ES-I3 (cell line): ENCODE results near the gene ABCB8.
"Not testable (repeated sequence)": the region's sequence is repeated elsewhere in the genome, so short reads cannot be mapped to it uniquely, and the experiment has no call there.

Source experiments
- H3K36me3 ChIP-seq: 2 replicates; pipeline ENCODE4 v1.6.1; 2013; ENCODE audit warnings: mild to moderate bottlenecking, low read length, control low read depth, moderate library complexity; ENCODE audit not compliant: insufficient read depth
- H3K4me1 ChIP-seq: 2 replicates; pipeline ENCODE4 v1.6.1; 2013; ENCODE audit warnings: mild to moderate bottlenecking, control low read depth, low read length; ENCODE audit not compliant: insufficient read depth
- H3K9ac ChIP-seq: 2 replicates; pipeline ENCODE4 v1.6.1; 2013; ENCODE audit warnings: low read depth, mild to moderate bottlenecking, low read length, moderate library complexity
- H3K9me3 ChIP-seq: 2 replicates; pipeline ENCODE4 v1.6.1; 2013; ENCODE audit warnings: mild to moderate bottlenecking, low read length, moderate library complexity; ENCODE audit not compliant: control insufficient read depth, insufficient read depth

Gene ABCB8

DNA sequence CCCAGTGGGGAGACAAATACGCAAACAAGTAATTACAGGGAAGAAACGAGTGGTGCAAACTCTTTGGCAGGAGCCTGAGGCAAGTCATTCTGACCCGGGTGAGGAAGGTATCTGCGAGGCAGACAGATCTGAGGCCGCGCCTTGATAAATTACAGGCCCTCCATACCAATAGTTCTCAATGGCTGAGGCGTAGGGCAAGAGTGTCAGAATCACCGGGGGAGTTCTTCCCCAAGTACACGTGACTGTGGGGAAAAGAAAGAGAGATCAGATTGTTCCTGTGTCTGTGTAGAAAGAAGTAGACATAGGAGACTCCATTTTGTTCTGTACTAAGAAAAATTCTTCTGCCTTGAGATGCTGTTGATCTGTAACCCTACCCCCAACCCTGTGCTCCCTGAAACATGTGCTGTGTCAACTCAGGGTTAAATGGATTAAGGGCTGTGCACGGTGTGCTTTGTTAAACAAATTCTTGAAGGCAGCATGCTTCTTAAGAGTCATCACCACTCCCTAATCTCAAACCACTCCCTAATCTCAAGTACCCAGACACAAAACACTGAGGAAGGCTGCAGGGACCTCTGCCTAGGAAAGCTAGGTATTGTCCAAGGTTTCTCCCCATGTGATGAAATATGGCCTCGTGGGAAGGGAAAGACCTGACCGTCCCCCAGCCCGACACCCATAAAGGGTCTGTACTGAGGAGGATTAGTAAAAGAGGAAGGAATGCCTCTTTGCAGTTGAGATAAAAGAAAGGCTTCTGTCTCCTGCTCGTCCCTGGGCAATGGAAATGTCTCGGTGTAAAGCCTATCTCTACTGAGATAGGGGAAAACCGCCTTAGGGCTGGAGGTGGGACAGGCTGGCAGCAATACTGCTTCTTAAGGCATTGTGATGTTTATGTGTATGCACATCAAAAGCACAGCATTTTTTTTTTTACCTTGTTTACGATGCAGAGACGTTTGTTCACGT, 1.2 kb upstream of the ABCB8 start:
- peak overlapping the region; percentile 80; the same call in 1 of the 2 replicates for H3K9ac ChIP-seq
- H3K9me3 ChIP-seq, H3K4me1 ChIP-seq, H3K36me3 ChIP-seq: not testable (repeated sequence)

DNA sequence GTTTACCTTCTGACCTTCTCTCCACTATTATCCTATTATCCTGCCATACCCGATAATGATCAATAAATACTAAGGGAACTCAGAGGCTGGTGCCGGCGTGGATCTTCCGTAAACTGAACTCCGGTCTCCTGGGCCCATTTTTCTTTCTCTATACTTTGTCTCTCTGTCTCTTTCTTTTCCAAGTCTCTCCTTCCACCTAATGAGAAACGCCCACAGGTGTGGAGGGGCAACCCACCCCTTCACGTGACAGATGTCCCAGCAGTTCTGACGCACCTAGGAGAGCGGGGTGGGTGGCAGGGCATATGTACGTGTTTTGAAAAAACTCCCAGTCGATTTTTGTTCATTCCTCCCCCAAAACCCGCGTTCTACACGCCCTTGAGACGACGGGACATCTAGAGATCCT, 521 bp upstream of the ABCB8 start:
- peak overlapping the region; percentile 80; the same call in 1 of the 2 replicates for H3K9ac ChIP-seq
- H3K4me1 ChIP-seq, H3K36me3 ChIP-seq, H3K9me3 ChIP-seq: not testable (repeated sequence)

DNA sequence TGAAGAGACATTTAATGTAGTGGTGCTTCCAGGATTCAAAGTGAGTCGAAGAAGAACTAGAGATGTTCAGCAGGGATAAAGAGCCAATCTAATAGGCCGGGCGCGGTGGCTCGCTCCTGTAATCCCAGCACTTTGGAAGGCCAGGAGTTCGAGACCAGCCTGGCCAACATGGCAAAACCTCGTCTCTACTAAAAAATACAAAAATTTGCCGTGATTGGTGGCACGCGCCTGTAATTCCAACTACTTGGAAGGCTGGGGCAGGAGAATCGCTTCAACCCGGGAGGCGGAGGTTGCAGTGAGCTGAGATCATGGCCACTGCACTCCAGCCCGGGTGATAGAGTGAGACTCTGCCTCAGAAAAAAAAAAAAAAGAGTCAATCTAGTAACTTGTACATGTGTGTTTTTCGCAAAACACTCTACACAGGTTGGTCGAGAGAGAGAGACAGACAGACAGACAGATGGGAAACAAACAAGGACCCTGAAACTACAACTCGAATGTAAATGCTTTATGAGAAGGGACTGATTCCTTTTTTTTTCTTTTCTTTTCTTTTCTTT, 775 bp downstream of the ABCB8 start:
- Histone ChIP-seq H3K36me3 (no peaks in the 10 kb centered on the region), H3K9ac (peak overlapping the region; percentile 80; the same call in 1 of the 2 replicates), H3K9me3 (no peaks in the 10 kb centered on the region), H3K4me1 (no peaks in the 10 kb centered on the region; the same call in 1 of the 2 replicates)

DNA sequence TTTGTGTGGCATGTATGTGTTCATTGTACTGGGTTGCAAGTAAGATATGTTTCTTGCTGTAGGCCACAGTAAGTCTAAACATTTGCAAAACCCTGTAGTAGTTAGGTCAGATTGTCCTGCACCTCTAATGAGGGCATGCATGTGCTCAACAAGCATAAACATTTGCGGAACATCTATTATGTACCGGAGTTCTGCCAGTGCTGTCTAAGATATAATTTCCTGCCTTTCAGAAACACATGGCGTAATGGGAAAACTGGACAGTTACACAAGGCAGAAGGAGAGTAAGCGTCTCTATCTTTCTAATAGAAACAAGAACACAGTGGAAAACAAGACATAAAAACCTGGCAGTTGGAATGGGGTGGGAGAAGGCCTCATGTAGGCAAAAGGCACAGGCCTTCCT, 2.8 kb downstream of the ABCB8 start:
- no peaks in the 10 kb centered on the region for H3K36me3 ChIP-seq
- H3K9ac ChIP-seq: no peak overlapping the region
- H3K9me3 ChIP-seq: no peaks in the 10 kb centered on the region
- no peaks in the 10 kb centered on the region for H3K4me1 ChIP-seq

DNA sequence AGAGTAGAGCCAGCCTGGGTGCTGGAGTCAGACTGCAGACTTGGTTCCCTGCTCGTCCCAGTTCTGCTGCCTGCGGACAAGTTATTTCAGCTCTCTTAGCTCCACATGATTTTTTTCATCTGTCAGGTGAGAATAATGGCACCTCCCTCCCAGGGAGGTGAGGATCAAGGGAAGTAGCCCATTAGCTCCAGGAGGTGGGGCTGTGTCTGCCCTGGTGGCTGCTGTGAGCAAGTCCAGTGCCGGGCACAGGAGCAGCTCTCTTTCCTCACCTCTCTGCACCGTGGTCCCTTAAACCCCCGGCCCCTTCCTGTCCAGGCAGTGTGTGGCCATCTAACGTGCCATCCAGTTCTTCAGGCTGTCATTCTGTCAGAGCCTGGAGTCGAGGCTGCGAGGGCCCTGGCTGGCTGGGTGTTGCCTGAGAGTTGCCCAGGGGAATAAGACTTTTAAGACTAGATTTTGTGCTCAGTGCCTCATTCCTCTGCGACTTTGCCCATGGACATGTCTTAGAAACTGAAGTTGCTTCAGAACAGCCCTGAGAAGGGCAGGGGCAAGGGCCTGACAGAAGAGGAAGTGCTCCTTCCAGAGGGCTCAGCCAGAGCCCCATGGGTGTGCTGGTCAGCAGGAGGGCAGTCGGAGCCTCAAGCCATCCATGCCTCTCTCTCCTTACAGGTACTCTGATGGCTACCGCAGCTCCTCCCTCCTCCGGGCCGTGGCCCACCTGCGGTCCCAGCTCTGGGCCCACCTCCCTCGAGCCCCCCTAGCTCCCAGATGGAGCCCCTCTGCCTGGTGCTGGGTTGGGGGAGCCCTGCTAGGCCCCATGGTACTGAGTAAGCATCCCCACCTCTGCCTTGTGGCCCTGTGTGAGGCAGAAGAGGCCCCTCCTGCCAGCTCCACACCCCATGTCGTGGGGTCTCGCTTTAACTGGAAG, 5.0 kb downstream of the ABCB8 start:
- H3K9ac ChIP-seq: no peak overlapping the region
- no peaks in the 10 kb centered on the region for H3K36me3 ChIP-seq
- no peaks in the 10 kb centered on the region for H3K9me3 ChIP-seq
- H3K4me1 ChIP-seq: no peaks in the 10 kb centered on the region

DNA sequence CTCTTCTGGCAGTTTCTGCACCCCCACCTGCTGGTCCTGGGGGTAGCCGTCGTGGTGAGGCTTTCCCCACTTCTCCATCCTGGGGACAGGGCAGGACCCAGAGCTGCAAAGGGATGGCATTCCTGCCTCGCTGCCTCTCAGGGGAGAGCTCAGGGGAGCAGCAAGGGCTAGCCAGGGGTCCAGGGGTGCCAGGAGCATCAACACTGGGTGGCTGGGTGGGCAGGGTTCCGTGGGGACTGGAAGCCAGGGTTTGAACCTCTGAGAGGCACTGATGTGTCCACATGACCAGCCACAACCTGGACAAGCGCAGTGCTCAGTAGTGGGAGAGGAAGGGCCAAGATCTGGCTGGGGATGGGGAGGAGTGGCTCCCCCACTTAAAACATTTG, 5.6 kb downstream of the ABCB8 start:
- no peaks in the 10 kb centered on the region for H3K36me3 ChIP-seq
- no peaks in the 10 kb centered on the region for H3K9me3 ChIP-seq
- no peak overlapping the region for H3K9ac ChIP-seq
- H3K4me1 ChIP-seq: peaks cover 4% of the 10 kb centered on the region

DNA sequence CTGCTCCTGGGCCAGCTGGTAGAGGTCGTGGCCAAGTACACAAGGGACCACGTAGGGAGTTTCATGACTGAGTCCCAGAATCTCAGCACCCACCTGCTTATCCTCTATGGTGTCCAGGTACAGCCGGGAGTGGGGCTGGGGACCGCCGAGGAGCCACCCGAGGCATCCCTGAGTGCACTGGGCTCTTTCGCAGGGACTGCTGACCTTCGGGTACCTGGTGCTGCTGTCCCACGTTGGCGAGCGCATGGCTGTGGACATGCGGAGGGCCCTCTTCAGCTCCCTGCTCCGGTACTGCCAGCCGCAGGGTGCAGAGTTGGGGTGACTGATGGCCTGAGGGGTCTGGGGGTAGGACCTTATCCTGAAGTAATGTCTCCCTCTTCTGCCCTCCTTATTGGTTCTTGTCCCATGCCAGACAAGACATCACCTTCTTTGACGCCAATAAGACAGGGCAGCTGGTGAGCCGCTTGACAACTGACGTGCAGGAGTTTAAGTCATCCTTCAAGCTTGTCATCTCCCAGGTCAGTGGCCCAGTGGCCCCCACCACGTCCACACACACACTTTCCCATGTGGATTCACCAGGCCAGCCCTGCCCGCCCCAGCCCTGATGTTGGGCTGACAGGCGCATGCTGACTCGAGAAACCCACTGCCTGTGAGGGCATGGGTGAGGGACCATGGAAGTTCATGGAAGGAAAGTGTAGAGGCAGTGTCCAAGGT, 6.2 kb downstream of the ABCB8 start:
- H3K4me1 ChIP-seq: peaks cover 8% of the 10 kb centered on the region
- H3K9ac ChIP-seq: no peak overlapping the region
- H3K9me3 ChIP-seq: no peaks in the 10 kb centered on the region
- no peaks in the 10 kb centered on the region for H3K36me3 ChIP-seq

DNA sequence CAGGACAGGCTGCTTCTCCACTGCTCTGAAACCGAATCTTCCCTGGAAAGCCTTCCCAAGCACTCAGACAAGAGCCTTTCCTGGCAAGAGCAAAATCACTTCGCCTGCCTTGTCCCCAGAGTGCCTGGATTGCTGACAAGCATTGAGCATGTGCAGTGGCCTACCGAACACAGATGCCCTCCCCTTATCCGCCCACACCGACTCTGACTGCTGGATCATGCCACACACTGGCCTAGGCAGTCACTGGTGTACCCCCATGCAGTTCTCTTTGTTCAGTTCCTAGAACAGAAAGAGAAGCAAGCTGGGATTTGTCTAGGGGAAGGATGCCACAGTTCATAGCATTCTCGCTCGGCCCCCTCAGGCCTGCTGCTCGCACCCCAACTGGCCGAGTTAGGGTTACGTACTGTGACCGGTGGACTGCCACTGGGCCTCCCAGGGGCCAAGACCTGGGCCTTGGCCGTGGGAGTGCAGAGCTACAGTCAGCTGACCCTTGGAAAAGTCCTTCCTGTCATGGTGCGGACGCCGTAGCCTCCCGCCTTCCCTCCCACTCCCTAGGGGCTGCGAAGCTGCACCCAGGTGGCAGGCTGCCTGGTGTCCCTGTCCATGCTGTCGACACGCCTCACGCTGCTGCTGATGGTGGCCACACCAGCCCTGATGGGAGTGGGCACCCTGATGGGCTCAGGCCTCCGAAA, 6.9 kb downstream of the ABCB8 start:
- peaks cover 13% of the 10 kb centered on the region for H3K4me1 ChIP-seq
- no peaks in the 10 kb centered on the region for H3K36me3 ChIP-seq
- no peak overlapping the region for H3K9ac ChIP-seq
- H3K9me3 ChIP-seq: no peaks in the 10 kb centered on the region

DNA sequence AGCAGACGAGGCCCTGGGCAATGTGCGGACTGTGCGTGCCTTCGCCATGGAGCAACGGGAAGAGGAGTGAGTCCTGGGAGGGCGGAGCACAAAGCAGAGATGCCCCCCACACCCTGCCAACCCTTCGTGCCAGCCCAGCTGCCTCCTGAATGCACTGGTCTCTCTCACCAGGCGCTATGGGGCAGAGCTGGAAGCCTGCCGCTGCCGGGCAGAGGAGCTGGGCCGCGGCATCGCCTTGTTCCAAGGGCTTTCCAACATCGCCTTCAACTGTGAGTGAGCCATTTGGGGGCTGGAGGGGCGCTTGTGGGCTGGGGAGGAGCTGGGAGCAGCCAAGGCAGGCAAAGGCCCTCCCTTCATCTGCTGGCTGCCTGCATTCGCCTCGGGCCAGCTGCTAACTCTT, 7.7 kb downstream of the ABCB8 start:
- Histone ChIP-seq H3K9ac (no peak overlapping the region), H3K9me3 (no peaks in the 10 kb centered on the region), H3K36me3 (no peaks in the 10 kb centered on the region), H3K4me1 (peaks cover 13% of the 10 kb centered on the region)

DNA sequence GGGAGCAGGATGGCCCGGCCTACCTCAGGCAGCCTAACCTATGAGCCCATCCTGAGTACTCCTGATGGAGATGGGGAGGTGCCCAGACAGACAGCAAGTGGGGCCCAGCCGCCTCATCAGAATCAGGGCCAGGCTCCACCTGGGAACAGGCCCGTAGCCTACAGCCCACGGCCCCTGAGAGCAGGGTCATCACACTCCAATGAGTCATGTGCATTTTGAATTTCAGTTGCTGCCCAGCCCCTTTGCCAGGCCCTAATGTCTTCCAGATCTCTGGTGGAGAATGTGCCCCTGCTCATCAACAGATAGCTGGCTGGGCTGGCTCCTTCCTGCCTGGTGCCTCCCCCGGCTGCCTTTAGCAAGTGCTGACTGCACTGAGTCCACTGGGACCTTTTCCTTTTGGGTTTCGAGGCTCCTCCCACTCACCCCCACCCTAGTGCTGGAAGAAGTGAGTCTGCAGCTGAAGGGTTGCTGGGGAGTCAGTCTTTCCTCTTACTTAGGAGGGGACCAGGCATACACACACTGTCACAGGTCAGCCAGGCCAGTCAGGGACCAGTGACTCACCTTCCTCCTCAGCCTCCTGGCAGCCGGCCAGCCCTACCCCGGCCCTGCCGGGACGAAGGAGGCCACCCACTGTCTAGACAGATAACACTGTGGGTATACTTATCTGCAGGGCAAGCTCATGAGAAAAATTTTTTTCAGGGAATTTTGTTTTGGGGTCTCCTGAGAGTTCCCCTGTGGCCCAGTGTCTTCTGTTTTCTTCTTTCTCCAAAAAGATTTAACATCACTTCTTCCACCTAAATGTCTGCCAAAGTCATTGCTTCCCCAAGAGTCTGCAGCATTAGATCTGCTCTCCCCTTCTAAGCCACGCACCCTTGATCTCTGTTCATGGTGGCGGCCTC, 10.9 kb downstream of the ABCB8 start:
- Histone ChIP-seq H3K4me1 (peaks cover 13% of the 10 kb centered on the region), H3K36me3 (no peaks in the 10 kb centered on the region; the same call in 1 of the 2 replicates), H3K9me3 (no peaks in the 10 kb centered on the region), H3K9ac (no peak overlapping the region)

DNA sequence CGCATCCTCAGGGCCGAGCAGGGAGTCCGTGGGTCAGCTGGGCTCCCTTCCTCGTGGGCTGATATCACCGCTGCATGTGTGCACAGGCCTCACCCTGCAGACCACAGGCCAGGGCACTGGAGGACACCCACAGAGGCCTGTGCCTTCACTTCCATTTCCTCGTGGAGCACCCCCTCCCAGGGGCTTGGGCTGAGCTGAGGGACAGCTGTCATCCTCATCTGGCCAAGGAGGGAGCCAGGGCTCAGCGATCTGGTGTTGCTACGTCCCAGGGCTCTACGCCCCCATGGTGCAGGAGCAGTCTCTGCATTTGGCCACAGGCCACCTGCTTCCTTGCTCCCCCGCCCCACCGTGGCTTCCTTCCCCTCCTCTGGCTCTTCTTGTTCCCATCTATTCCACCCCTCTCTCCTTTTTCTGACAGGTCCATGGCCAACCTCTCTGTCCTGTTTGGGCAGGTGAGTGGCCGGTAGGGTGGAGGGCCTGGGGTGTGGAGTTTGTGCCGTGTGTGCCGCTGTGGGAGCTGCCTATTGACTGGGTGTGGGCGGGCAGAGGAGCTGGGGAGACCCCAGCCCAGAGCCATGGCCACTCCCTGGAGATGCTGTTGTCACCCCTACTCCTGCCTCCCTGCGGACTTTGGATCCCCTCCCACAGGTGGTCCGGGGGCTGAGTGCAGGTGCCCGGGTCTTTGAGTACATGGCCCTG, 11.7 kb downstream of the ABCB8 start:
- Histone ChIP-seq H3K36me3 (no peaks in the 10 kb centered on the region; the same call in 1 of the 2 replicates), H3K9ac (no peak overlapping the region), H3K9me3 (no peaks in the 10 kb centered on the region), H3K4me1 (peaks cover 13% of the 10 kb centered on the region)

DNA sequence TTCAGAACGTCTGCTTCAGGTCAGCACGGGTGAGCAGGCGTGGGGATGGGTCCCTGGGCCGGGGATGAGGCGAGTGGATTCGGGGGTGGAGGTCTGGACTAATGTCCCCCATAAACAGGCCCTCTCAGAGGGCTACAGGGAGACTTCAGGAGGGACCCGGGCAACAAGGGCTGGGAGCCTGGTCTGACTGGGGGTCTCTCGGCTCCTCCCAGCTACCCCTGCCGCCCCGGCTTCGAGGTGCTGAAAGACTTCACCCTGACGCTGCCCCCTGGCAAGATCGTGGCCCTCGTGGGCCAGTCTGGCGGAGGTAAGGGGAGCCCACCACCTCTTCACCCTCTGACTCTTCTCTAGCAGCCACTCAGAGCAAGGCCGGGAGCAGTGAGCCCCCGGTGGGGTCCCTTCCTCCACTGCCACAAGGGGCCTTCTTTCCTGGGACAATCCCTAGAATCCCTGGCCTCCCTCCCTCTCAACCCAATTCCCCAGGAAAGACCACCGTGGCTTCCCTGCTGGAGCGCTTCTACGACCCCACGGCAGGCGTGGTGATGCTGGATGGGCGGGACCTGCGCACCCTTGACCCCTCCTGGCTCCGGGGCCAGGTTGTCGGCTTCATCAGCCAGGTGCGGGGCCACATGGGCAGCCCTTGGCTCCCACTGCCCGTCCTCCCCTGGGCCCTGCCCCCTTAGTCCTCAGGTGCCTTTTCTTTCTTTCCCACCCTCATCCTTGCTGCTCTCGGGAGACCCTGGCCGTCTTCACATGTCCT, 12.5 kb downstream of the ABCB8 start:
- peaks cover 13% of the 10 kb centered on the region for H3K4me1 ChIP-seq
- H3K36me3 ChIP-seq: no peaks in the 10 kb centered on the region; the same call in 1 of the 2 replicates
- H3K9me3 ChIP-seq: no peaks in the 10 kb centered on the region
- H3K9ac ChIP-seq: no peak overlapping the region
